ENCODE results near the gene PCDHA8. TPM values are rescaled to one million over a fixed set of nuclear protein-coding genes. Genes with fewer than 3 reads are reported as not detected.

The PCDHA8 gene
- total and polyA plus RNA-seq, 2 of the 8 experiments (the other 6 are each of a cell fraction or from before 2014, with no cell fraction given) = 0.14 to 0.52 TPM

GRCh38 chr5:140842798-140843733 is 2.1 kb downstream of the PCDHA8 start (continued):
- TF ChIP-seq CHD7 (IDR thresholded peaks at IDR 0.05; ENCODE audit: insufficient replicate concordance, low read length) (no peak), KDM4A (IDR thresholded peaks at IDR 0.05; ENCODE audit: low read depth, low read length, severe bottlenecking) (no peak), GABPA (IDR thresholded peaks at IDR 0.05; ENCODE audit: borderline replicate concordance, insufficient read depth, low read length) (no peak), CHD1 (IDR thresholded peaks at IDR 0.05; ENCODE audit: low read depth, low read length) (no peak), GTF2F1 (IDR thresholded peaks at IDR 0.05; ENCODE audit: borderline replicate concordance, low read depth, low read length) (no peak), BRCA1 (IDR thresholded peaks at IDR 0.05; ENCODE audit: low read depth, low read length) (no peak)
